ENCODE results near the gene SAP25. TPM values are rescaled to one million over a fixed set of nuclear protein-coding genes. Genes with fewer than 3 reads are reported as not detected.

Gene SAP25
- polyA plus RNA-seq, 3 donors, result 67.2 TPM; not detected in 2

GRCh38 chr7:100576384-100576993 is 2.8 kb upstream of the SAP25 start:
- 99% methylated on average over 8 of the region's 13 CpGs for WGBS (ENCODE audit: insufficient coverage)
- H3K9me3 ChIP-seq (replicated peaks in 1 of 2; ENCODE audit: control insufficient read depth in 1 of 2, insufficient read depth in 1 of 2, low read length in 2 of 2), result no peaks in the 10 kb centered on the region
- peaks cover 98% of the 10 kb centered on the region for H4K20me1 ChIP-seq (ENCODE audit: insufficient read depth, low read length)
- H3K36me3 Mint-ChIP-seq, result peaks cover 19 to 51% of the 10 kb centered on the region in 2 donors
- intact Hi-C loops (cut with micrococcal nuclease), result no loop called here
- peaks cover 9% of the 10 kb centered on the region for H3K4me1 Mint-ChIP-seq
- H3K4me2 ChIP-seq (replicated peaks; ENCODE audit: extremely low read depth, low read length, poor library complexity, severe bottlenecking), result no peak overlapping the region
- H3K27me3 Mint-ChIP-seq (ENCODE audit: low read depth in 3 of 3), result peaks cover 9 to 24% (median 17%) of the 10 kb centered on the region in 3 donors
- no peak overlapping the region for H3K9ac ChIP-seq (ENCODE audit: insufficient read depth, low read length, poor library complexity, severe bottlenecking)
- no peak overlapping the region for H2AFZ ChIP-seq (ENCODE audit: insufficient read depth, low read depth, low read length, poor library complexity, severe bottlenecking)
- no peak overlapping the region for H3K4me3 Mint-ChIP-seq
- H3K27me3 ChIP-seq (ENCODE audit: control insufficient read depth in 2 of 2, insufficient read depth in 2 of 2, low read length in 2 of 2), result peaks cover 0 to 11% of the 10 kb centered on the region in 2 donors
- H3K79me2 ChIP-seq (ENCODE audit: insufficient read depth, low read length), result peaks cover 20% of the 10 kb centered on the region
- H3K4me3 ChIP-seq (replicated peaks in 1 of 3; ENCODE audit: low read depth in 2 of 3, low read length in 3 of 3), result no peak overlapping the region
- H3K27ac ChIP-seq (ENCODE audit: low read depth in 1 of 2, low read length in 2 of 2), result no peak overlapping the region
- peaks cover 2 to 5% (median 3%) of the 10 kb centered on the region in 7 donors for H3K9me3 Mint-ChIP-seq
- no peak for DNase-seq
- TF ChIP-seq CTCF (IDR thresholded peaks at IDR 0.05), result no peak
- H3K36me3 ChIP-seq (replicated peaks in 1 of 2; ENCODE audit: control insufficient read depth in 1 of 2, insufficient read depth in 2 of 2, low read length in 2 of 2), result peaks cover 89 to 97% of the 10 kb centered on the region in 2 donors
- no peak overlapping the region for H3K27ac Mint-ChIP-seq
- peaks cover 2 to 14% of the 10 kb centered on the region in 2 donors for H3K4me1 ChIP-seq (ENCODE audit: control insufficient read depth in 1 of 2, insufficient read depth in 2 of 2, low read length in 2 of 2)

GRCh38 chr7:100575746-100576383 is 2.2 kb upstream of the SAP25 start:
- Mint-ChIP-seq H3K4me1 (peaks cover 16% of the 10 kb centered on the region), H3K4me3 (no peak overlapping the region), H3K36me3 (peaks cover 23 to 51% of the 10 kb centered on the region in 2 donors), H3K27me3 (ENCODE audit: low read depth in 3 of 3) (peaks cover 14 to 30% (median 23%) of the 10 kb centered on the region in 3 donors), H3K27ac (no peak overlapping the region), H3K9me3 (peaks cover 2 to 5% (median 4%) of the 10 kb centered on the region in 7 donors)
- Histone ChIP-seq H3K36me3 (replicated peaks in 1 of 2; ENCODE audit: control insufficient read depth in 1 of 2, insufficient read depth in 2 of 2, low read length in 2 of 2) (peaks cover 83 to 93% of the 10 kb centered on the region in 2 donors), H3K4me3 (replicated peaks in 1 of 3; ENCODE audit: low read depth in 2 of 3, low read length in 3 of 3) (no peak overlapping the region), H3K27me3 (ENCODE audit: control insufficient read depth in 2 of 2, insufficient read depth in 2 of 2, low read length in 2 of 2) (peaks cover 3 to 18% of the 10 kb centered on the region in 2 donors), H3K27ac (ENCODE audit: low read depth in 1 of 2, low read length in 2 of 2) (no peak overlapping the region), H3K79me2 (ENCODE audit: insufficient read depth, low read length) (peaks cover 14% of the 10 kb centered on the region), H3K9ac (ENCODE audit: insufficient read depth, low read length, poor library complexity, severe bottlenecking) (no peak overlapping the region), H3K4me2 (replicated peaks; ENCODE audit: extremely low read depth, low read length, poor library complexity, severe bottlenecking) (no peak overlapping the region), H2AFZ (ENCODE audit: insufficient read depth, low read depth, low read length, poor library complexity, severe bottlenecking) (no peak overlapping the region), H3K4me1 (ENCODE audit: control insufficient read depth in 1 of 2, insufficient read depth in 2 of 2, low read length in 2 of 2) (peaks cover 9 to 19% of the 10 kb centered on the region in 2 donors), H3K9me3 (replicated peaks in 1 of 2; ENCODE audit: control insufficient read depth in 1 of 2, insufficient read depth in 1 of 2, low read length in 2 of 2) (no peaks in the 10 kb centered on the region), H4K20me1 (ENCODE audit: insufficient read depth, low read length) (peaks cover 98% of the 10 kb centered on the region)
- no peak for TF ChIP-seq CTCF (IDR thresholded peaks at IDR 0.05)
- intact Hi-C loops (cut with micrococcal nuclease), result no loop called here
- DNase-seq, result no peak
- WGBS (ENCODE audit: insufficient coverage), result 95% methylated on average over 9 of the region's 17 CpGs

Measured in CD14-positive monocyte (primary cell).